Measurements from ENCODE around the gene CHAF1A. TPM values are rescaled to one million over a fixed set of nuclear protein-coding genes. Genes with fewer than 3 reads are reported as not detected.

The CHAF1A gene
- total RNA-seq, 2 donors from 2014 or later: 25.5 to 33.4 TPM

GRCh38 chr19:4391306-4391693 is 11.1 kb upstream of the CHAF1A start:
- Mint-ChIP-seq H3K27me3 (no peaks in the 10 kb centered on the region), H3K27ac (peak overlapping the region; percentile 32), H3K4me1 (peaks cover 36% of the 10 kb centered on the region), H3K4me3 (no peak overlapping the region), H3K36me3 (ENCODE audit: low read depth) (peaks cover 2% of the 10 kb centered on the region)
- H3K9me3 ChIP-seq (ENCODE audit: control insufficient read depth, low read length, poor library complexity, severe bottlenecking): no peaks in the 10 kb centered on the region
- ATAC-seq: no peak
- DNase-seq: no peak

DNA sequence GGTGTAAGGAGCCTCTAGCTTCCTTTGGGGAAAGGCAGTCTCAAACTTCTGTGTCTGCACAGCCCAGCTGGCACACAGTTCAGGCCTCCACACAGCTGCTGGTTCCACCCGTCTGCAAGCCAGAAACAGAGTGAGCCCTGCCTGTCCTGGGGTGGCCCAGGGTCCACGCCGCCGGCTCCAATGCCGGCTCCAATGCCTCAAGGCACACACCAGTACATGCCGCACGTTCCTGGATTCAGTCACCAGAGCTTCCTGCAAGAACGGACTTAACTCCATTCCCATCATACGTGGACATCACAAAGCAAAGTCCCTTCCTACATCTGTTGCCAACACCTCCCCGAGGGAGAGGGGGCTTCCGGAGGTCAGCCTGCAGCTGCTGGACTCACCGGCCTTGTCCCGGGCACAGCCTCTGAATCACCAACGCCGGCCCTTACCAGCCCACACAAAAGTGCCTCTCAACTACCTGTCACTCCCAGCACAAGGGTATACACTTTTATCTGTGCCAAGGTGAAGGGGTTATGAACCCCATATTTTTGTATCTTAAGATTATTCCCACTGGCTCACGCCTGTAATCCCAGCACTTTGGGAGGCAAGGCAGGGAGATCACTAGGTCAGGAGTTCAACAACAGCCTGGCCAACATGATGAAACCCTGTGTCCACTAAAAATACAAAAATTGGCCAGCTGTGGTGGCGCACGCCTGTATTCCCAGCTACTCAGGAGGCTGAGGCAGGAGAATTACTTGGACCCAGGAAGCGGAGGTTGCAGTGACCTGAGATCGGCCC is 10.5 kb upstream of the CHAF1A start:
- ATAC-seq (no peak), DNase-seq (no peak)
- no peaks in the 10 kb centered on the region for H3K27me3 Mint-ChIP-seq
- H3K4me3 Mint-ChIP-seq: peak overlapping the region; percentile 47
- peaks cover 42% of the 10 kb centered on the region for H3K4me1 Mint-ChIP-seq
- H3K27ac Mint-ChIP-seq: no peak overlapping the region
- no peaks in the 10 kb centered on the region for H3K9me3 ChIP-seq (ENCODE audit: control insufficient read depth, low read length, poor library complexity, severe bottlenecking)
- H3K36me3 Mint-ChIP-seq (ENCODE audit: low read depth): peaks cover 2% of the 10 kb centered on the region

GRCh38 chr19:4393947-4394590 is 8.4 kb upstream of the CHAF1A start:
- Mint-ChIP-seq H3K4me1 (peaks cover 47% of the 10 kb centered on the region), H3K27me3 (no peaks in the 10 kb centered on the region), H3K4me3 (no peak overlapping the region), H3K36me3 (ENCODE audit: low read depth) (peaks cover 2% of the 10 kb centered on the region), H3K27ac (peak overlapping the region; percentile 67)
- no peaks in the 10 kb centered on the region for H3K9me3 ChIP-seq (ENCODE audit: control insufficient read depth, low read length, poor library complexity, severe bottlenecking)
- DNase-seq: no peak
- ATAC-seq: no peak

DNA sequence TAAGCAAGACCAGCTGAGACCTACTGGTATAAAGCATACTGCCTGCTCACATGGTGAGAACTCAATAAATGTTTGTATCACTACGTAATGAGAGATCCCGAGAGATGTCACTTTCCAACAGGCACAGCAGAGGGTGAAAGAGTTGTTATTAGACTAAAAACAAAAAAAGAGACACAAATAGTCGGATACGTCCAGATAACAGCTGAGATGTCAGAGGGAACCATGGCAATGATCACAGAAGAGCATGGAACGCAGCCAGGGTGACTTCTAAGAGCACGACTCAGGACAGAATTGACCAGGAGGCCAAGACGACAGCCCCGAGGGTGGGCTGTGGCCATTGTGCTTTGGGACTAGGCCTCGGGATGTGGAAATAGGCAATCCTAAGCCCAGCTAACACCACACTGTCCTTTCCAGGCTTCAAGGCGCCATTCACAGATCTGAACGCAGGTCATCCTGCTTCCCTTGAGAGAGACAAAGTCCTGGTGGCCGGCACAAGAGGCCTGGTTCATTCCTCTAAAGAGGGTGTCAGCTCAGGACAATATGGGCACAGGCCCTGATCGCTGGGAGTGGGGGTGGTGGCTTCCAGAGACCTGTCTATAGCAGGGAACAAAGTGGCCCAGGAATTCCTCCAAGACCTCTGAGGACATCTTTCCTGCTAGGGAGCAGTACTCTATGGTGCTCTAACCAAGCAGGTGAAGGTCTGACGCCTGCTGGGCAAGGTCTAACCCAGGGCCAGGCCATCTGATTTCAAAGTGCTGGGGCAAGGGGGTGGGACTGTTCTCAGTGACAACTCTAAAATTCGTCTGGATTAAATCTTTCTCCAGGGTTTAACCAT is 5.3 kb upstream of the CHAF1A start:
- DNase-seq (no peak), ATAC-seq (no peak)
- H3K27me3 Mint-ChIP-seq: no peaks in the 10 kb centered on the region
- peak overlapping the region; percentile 53 for H3K4me3 Mint-ChIP-seq
- H3K4me1 Mint-ChIP-seq: peaks cover 56% of the 10 kb centered on the region
- H3K9me3 ChIP-seq (ENCODE audit: control insufficient read depth, low read length, poor library complexity, severe bottlenecking): no peaks in the 10 kb centered on the region
- no peak overlapping the region for H3K27ac Mint-ChIP-seq
- H3K36me3 Mint-ChIP-seq (ENCODE audit: low read depth): no peaks in the 10 kb centered on the region

DNA sequence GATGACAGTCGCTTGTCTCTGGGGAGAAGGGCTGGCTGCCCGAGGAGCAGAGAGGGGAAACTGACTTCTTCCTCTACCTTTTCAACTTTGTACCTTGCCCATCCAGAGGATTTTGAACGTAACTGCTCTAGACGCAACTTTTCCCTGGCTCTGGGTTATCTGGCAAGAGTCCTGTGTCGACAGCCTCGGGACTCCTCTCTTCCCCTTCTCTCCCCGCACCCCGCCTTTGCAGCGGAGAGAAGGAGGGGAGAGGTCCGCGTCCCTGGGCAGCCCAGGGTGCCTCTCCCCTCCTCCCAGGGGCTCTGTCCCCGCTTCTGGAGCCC is 2.7 kb upstream of the CHAF1A start:
- no peak for ATAC-seq
- H3K9me3 ChIP-seq (ENCODE audit: control insufficient read depth, low read length, poor library complexity, severe bottlenecking): no peaks in the 10 kb centered on the region
- H3K27me3 Mint-ChIP-seq: no peaks in the 10 kb centered on the region
- H3K36me3 Mint-ChIP-seq (ENCODE audit: low read depth): no peaks in the 10 kb centered on the region
- peaks cover 44% of the 10 kb centered on the region for H3K4me1 Mint-ChIP-seq
- H3K27ac Mint-ChIP-seq: peak overlapping the region; percentile 92
- peak in 1 of 3 donors; percentile 15 for DNase-seq
- H3K4me3 Mint-ChIP-seq: peak overlapping the region; percentile 95

GRCh38 chr19:4400135-4400936 is 2.1 kb upstream of the CHAF1A start, which contains the start of gene SH3GL1:
Gene SH3GL1 (minus strand): TSS chr19:4400547. CDS start chr19:4400368, 179 bp downstream.
- Mint-ChIP-seq H3K4me3 (peak within 1 kb of the TSS; percentile 95), H3K36me3 (ENCODE audit: low read depth) (no peaks in the 10 kb centered on the region), H3K27ac (peak within 1 kb of the TSS; percentile 97), H3K27me3 (no peaks in the 10 kb centered on the region), H3K4me1 (peaks cover 40% of the 10 kb centered on the region)
- ATAC-seq: peak; percentile 71
- no peaks in the 10 kb centered on the region for H3K9me3 ChIP-seq (ENCODE audit: control insufficient read depth, low read length, poor library complexity, severe bottlenecking)
- DNase-seq: peak; percentile 90 to 94 (median 92)

DNA sequence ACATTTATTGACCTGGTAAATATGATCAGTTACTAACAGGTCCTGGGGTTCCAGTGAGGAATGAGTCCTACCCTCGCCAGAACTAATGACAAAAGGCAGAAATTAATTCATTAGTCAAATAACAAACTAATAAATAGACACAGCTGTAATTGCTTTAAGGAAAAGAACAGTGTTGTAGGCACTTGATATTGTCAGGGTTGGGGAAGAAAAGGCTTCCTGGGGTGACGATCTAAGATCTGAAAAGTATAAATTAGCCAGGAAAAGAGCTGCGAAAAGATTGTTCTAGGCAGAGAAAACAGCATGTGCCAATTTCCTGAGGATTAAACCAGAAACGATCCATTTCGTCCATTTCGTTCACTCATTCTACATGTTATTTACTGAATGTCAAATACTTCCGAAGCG is 670 bp upstream of the CHAF1A start:
- H3K36me3 Mint-ChIP-seq (ENCODE audit: low read depth): no peaks in the 10 kb centered on the region
- peak overlapping the region; percentile 89 for H3K4me3 Mint-ChIP-seq
- H3K9me3 ChIP-seq (ENCODE audit: control insufficient read depth, low read length, poor library complexity, severe bottlenecking): no peaks in the 10 kb centered on the region
- DNase-seq (no peak), ATAC-seq (no peak)
- peaks cover 33% of the 10 kb centered on the region for H3K4me1 Mint-ChIP-seq
- no peaks in the 10 kb centered on the region for H3K27me3 Mint-ChIP-seq
- H3K27ac Mint-ChIP-seq: peak overlapping the region; percentile 97

GRCh38 chr19:4403005-4403761 is 743 bp downstream of the CHAF1A start:
- ATAC-seq (no peak), DNase-seq (no peak)
- no peaks in the 10 kb centered on the region for H3K36me3 Mint-ChIP-seq (ENCODE audit: low read depth)
- peaks cover 26% of the 10 kb centered on the region for H3K4me1 Mint-ChIP-seq
- no peaks in the 10 kb centered on the region for H3K27me3 Mint-ChIP-seq
- no peaks in the 10 kb centered on the region for H3K9me3 ChIP-seq (ENCODE audit: control insufficient read depth, low read length, poor library complexity, severe bottlenecking)
- H3K27ac Mint-ChIP-seq: peak overlapping the region; percentile 97
- peak overlapping the region; percentile 89 for H3K4me3 Mint-ChIP-seq

GRCh38 chr19:4405977-4406376 is 3.5 kb downstream of the CHAF1A start:
- H3K27ac Mint-ChIP-seq: no peak overlapping the region
- H3K4me3 Mint-ChIP-seq: no peak overlapping the region
- peaks cover 16% of the 10 kb centered on the region for H3K4me1 Mint-ChIP-seq
- no peak for ATAC-seq
- H3K36me3 Mint-ChIP-seq (ENCODE audit: low read depth): no peaks in the 10 kb centered on the region
- no peaks in the 10 kb centered on the region for H3K27me3 Mint-ChIP-seq
- no peak for DNase-seq
- no peaks in the 10 kb centered on the region for H3K9me3 ChIP-seq (ENCODE audit: control insufficient read depth, low read length, poor library complexity, severe bottlenecking)

- Mint-ChIP-seq H3K4me3 (no peak overlapping the region), H3K27me3 (no peaks in the 10 kb centered on the region), H3K4me1 (peaks cover 10% of the 10 kb centered on the region), H3K27ac (no peak overlapping the region), H3K36me3 (ENCODE audit: low read depth) (no peaks in the 10 kb centered on the region)
- H3K9me3 ChIP-seq (ENCODE audit: control insufficient read depth, low read length, poor library complexity, severe bottlenecking): no peaks in the 10 kb centered on the region
- DNase-seq (no peak), ATAC-seq (no peak)
These were observed 4.2 kb downstream of the CHAF1A start for GRCh38 chr19:4406626-4407025.

- no peak overlapping the region for H3K27ac Mint-ChIP-seq
- no peaks in the 10 kb centered on the region for H3K36me3 Mint-ChIP-seq (ENCODE audit: low read depth)
- ATAC-seq (no peak), DNase-seq (no peak)
- no peak overlapping the region for H3K4me3 Mint-ChIP-seq
- no peaks in the 10 kb centered on the region for H3K4me1 Mint-ChIP-seq
- no peaks in the 10 kb centered on the region for H3K27me3 Mint-ChIP-seq
- H3K9me3 ChIP-seq (ENCODE audit: control insufficient read depth, low read length, poor library complexity, severe bottlenecking): no peaks in the 10 kb centered on the region
These were observed 6.9 kb downstream of the CHAF1A start for GRCh38 chr19:4409123-4409933.

Data from T-helper 17 cell (primary cell).